Fibroblast of the aortic adventitia (primary cell): ENCODE data around the gene NEU4. TPM values are rescaled to one million over a fixed set of nuclear protein-coding genes. Genes with fewer than 3 reads are reported as not detected.
"Not testable (repeated sequence)": the region's sequence is repeated elsewhere in the genome, so short reads cannot be mapped to it uniquely, and the experiment has no call there.

Experiments used
- DNase-seq: peaks from one replicate; pipeline ENCODE4 v3.0.0-alpha.2; 2010; ENCODE audit warnings: low read depth
- H3K4me3 ChIP-seq: 2 replicates; pipeline ENCODE4 v1.5.1; 2011; ENCODE audit warnings: low read depth, mild to moderate bottlenecking, control low read depth, low read length, moderate library complexity
- total RNA-seq: library from RNA; depleted of rRNA; stranded (reverse); fragments of >200 nt; gene quantifications from 2 replicates; pipeline ENCODE4 v1.2.3, GENCODE V29; 2012; ENCODE audit warnings: low replicate concordance
- TF ChIP-seq, protein P1 (sequence below): IDR thresholded peaks from 2 replicates; pipeline ENCODE4 v1.5.1; 2011; ENCODE audit warnings: mild to moderate bottlenecking, low read length, control low read depth, inconsistent platforms; ENCODE audit not compliant: insufficient read depth

Gene NEU4
- total RNA-seq, 1 donor, result not detected

DNA sequence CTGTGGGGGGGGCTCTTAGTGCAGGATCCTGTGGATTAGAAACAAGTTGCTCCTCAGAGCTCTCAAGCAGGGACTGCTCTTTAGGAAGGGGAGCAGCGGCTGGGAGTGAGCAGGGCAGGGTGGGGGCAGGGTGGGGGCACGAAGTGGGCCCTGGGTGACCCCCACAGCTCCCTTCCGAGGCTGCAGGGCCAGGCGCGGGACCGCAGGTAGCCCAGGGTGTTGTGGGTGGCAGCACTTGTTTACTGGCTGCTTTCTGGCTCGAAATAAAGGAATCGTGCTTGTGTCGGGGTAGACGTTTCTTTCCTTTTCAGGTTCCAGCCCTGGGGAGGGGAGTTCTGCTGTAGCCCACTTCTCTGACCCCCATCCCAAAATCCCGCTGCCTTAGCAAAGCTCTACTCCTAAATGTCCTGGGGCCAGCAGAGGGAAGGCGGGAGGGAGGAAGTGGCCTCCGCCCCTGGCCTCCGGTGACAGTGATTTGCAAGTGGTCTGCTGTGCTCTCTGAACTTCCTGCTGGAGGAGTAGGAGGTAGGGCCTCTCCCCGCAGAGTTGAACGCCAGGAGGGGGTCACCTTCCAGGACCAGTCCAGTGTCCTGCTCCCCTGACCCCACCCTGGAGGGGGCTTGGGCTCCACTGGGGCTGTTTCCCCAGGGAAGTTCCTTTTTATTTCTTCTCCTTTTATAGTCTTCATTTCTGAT lies 8.3 kb downstream of the NEU4 start:
- TF ChIP-seq, protein P1, sequence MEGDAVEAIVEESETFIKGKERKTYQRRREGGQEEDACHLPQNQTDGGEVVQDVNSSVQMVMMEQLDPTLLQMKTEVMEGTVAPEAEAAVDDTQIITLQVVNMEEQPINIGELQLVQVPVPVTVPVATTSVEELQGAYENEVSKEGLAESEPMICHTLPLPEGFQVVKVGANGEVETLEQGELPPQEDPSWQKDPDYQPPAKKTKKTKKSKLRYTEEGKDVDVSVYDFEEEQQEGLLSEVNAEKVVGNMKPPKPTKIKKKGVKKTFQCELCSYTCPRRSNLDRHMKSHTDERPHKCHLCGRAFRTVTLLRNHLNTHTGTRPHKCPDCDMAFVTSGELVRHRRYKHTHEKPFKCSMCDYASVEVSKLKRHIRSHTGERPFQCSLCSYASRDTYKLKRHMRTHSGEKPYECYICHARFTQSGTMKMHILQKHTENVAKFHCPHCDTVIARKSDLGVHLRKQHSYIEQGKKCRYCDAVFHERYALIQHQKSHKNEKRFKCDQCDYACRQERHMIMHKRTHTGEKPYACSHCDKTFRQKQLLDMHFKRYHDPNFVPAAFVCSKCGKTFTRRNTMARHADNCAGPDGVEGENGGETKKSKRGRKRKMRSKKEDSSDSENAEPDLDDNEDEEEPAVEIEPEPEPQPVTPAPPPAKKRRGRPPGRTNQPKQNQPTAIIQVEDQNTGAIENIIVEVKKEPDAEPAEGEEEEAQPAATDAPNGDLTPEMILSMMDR, result no peak
- no peak overlapping the region for H3K4me3 ChIP-seq
- no peak for DNase-seq

DNA sequence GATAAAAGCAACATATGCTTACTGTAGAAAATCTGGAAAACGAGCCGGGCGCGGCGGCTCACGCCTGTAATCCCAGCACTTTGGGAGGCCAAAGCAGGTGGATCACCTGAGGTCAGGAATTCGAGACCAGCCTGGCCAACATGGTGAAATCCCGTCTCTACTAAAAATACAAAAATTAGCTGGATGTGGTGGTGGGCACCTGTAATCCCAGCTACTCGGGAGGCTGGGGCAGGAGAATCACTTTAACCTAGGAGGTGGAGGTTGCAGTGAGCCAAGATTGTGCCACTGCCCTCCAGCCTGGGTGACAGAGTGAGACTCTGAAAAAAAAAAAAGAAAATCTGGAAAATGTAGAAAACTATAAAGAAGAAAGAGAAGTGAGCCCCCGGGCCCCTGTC lies 8.8 kb downstream of the NEU4 start:
- H3K4me3 ChIP-seq, result not testable (repeated sequence)

DNA sequence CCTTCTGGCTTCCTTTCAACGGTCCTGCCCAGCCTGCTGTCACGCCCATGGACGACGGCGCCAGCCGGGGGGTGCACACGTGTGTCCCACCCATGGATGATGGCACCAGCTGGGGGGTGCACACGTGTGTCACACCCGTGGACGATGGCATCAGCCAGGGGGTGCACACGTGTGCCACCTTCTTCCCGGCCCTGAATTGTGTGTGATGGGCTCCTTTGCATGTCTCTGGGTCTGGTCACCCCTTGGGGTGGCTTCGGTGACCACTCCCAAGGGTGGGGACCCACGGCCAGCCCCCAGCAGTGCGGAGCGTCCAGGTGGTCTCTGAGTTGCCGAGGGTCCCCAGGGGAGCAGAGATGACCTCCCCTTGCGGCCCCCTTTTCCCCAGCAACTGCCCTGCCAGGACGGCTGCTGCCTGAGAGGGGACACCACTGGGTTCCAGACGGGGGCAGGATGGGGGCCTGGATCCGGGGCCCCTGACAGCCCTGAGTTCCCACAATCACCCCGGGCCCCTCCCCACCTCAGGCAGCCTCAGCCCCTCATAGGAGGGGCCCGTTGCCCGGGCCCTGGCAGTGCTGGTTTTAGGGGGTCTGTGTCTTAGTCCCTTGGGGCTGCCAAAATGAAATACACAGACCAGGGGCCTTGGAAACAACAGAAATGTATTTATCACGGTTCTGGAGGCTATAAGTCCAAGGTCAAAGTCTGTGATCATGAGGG lies 9.4 kb downstream of the NEU4 start:
- TF ChIP-seq, protein P1, result no peak
- no peak for DNase-seq

More for the DNA sequence above, 8.8 kb downstream of the NEU4 start:
- DNase-seq, result not testable (repeated sequence)

DNA sequence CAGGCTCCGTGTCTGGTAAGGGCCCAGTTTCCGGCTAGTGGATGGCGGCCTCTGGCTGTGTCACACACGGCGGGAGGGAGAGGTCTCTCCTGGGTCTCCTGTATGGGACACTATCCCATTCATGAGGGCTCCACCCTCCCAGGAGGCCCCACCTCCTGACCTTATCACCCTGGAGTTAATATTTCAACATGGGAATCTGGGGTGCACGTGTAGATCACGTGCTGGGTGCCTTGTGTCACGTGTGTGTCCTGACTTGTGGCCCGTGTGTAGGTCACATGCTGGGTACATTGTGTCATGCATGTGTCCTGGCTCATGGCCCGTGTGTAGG lies 9.9 kb downstream of the NEU4 start:
- TF ChIP-seq, protein P1, result no peak
- no peak for DNase-seq
- no peak overlapping the region for H3K4me3 ChIP-seq

More for the DNA sequence above, 9.4 kb downstream of the NEU4 start:
- H3K4me3 ChIP-seq, result no peak overlapping the region

DNA sequence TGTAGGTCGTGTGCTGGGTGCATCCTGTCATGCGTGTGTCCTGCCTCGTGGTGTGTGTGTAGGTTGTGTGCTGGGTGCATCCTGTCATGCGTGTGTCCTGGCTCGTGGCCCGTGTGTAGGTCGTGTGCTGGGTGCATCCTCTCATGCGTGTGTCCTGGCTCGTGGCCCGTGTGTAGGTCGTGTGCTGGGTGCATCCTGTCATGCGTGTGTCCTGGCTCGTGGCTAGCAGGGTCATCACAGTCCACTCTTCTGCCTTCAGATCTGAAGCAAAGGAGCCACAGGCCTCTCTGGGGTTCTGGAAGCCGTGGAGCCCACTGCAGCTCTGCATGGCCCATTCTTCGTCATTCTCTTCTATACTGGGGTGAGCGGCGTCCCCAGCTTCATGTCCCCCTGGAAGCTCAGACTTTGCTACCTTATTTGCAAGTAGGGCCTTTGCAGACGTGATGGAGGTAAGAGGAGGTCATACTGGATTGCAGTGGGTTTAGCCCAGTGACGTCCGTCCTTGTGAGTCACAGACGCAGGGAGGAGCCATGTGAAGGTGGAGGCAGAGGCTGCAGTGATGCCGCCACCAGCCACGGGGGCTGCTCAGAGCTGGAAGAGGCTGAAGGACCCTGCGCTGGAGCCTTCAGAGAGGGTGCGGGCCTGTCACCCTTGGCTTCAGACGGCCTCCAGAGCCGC lies 11.1 kb downstream of the NEU4 start:
- DNase-seq, H3K4me3 ChIP-seq: not testable (repeated sequence)

DNA sequence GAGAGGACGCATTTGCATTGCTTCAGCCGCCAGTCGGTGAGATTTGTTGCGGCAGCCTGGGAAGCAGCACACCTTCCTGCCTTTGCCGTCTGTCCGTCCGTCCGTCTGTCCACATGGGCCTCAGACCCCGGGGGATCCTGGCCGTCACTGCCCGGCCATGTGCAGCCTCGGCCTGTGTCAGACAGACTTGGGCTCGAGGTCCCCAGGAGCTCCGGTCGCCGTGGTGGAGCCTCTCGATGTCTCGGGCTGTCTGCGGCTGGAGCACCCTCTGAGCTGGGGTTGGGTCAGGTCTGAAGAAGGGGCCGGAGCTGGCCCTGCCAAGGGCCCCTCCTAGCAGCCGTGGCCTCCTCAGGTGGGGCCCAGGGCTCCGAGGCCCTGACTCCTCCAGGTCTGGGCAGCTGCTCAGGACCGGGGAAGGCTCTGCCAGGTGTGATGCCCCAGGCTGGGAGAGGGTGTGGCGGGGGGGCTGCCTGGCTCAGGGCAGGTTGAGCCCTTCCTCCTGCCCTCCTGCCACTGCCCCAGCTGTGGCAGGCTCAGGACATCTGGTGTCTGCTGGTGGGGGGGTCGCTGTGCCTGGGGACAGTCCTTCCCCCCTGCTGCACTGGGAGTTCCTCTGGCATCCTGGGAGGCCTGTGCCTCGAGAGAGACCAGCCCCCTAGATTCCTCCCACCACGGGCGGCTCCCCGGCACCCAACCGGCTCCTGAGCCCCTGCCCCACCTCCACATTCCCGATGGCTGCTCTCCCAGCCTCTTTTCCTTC lies 11.8 kb downstream of the NEU4 start:
- no peak overlapping the region for H3K4me3 ChIP-seq
- TF ChIP-seq, protein P1, result no peak
- no peak for DNase-seq

DNA sequence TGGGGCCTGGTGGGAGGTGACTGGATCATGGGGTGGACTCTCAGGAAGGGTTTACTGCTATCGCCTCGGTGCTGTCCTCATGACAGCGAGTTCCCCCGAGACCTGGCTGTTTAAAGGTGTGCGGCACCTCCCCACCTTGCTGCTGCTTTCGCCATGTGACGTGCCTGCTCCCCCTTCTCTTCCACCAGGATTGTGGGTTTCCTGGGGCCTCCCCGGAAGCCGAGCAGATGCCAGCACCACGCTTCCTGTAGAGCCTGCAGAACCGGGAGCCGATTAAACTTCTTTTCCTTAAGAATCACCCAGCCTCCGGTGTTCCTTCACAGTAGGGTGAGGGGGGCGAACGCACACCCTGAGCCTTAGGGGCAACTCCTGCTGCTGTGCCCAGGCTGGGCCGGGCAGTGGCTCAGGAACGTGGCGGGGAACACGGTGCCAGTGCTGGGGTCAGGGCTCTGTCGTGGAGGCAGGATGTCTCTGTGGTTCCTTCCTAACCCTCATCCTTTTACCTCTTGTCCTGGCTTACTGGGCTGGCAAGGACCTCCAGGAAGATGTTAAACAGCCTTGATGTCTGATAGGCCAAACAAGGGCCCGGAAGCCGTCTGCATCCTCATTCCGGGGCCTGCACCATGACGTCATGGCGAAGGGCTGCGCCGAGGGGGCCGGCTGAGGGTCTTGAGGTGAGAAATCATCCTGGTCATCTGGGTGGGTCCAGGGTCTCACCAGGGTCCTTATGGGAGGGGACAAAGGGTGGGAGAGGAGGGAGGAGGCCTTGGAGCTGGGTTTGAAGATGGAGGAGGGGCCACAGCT lies 12.7 kb downstream of the NEU4 start:
- DNase-seq, result no peak
- TF ChIP-seq, protein P1, result no peak
- no peak overlapping the region for H3K4me3 ChIP-seq
